Stimulated activated naive CD4-positive, alpha-beta T cell treated with Interleukin-2 at 50 U/mL for 16 hours (primary cell): ENCODE results near the gene PACS2.

Source experiments
- DNase-seq: peaks from one replicate; lab custom pipeline; 2025; lab: John Stamatoyannopoulos, UW

Gene PACS2

GRCh38 chr14:105368910-105369652, 54.5 kb downstream of the PACS2 start:
- DNase-seq: no peak

- no peak for DNase-seq
Measured at GRCh38 chr14:105369653-105370040, 55.1 kb downstream of the PACS2 start.

GRCh38 chr14:105374389-105374788, 59.8 kb downstream of the PACS2 start:
- no peak for DNase-seq

GRCh38 chr14:105375635-105376057, 61.1 kb downstream of the PACS2 start:
- DNase-seq: peak; percentile 31

- DNase-seq: no peak
Measured at GRCh38 chr14:105376521-105377440, 62.2 kb downstream of the PACS2 start.

- DNase-seq: no peak
Measured at GRCh38 chr14:105377555-105378182, 63.1 kb downstream of the PACS2 start.

GRCh38 chr14:105378199-105378598, 63.7 kb downstream of the PACS2 start:
- no peak for DNase-seq

GRCh38 chr14:105378873-105379685, 64.5 kb downstream of the PACS2 start:
- no peak for DNase-seq

GRCh38 chr14:105379946-105380345, 65.4 kb downstream of the PACS2 start:
- DNase-seq: no peak

GRCh38 chr14:105380756-105381155, 66.2 kb downstream of the PACS2 start:
- DNase-seq: no peak

- no peak for DNase-seq
Measured at GRCh38 chr14:105381446-105382342, 67.1 kb downstream of the PACS2 start.

- DNase-seq: no peak
Measured at GRCh38 chr14:105382343-105383082, 68.0 kb downstream of the PACS2 start.

GRCh38 chr14:105383083-105383730, 68.7 kb downstream of the PACS2 start:
- DNase-seq: no peak

GRCh38 chr14:105384041-105384557, 69.6 kb downstream of the PACS2 start:
- no peak for DNase-seq

- DNase-seq: no peak
Measured at GRCh38 chr14:105384605-105385321, 70.2 kb downstream of the PACS2 start.

- DNase-seq: no peak
Measured at GRCh38 chr14:105385322-105385637, 70.7 kb downstream of the PACS2 start.

GRCh38 chr14:105385698-105386365, 71.3 kb downstream of the PACS2 start:
- no peak for DNase-seq
